ENCODE results near the gene NTM.

The NTM gene

GRCh38 chr11:132245403-132246385 is 875.3 kb downstream of the NTM start:
- DNase-seq (ENCODE audit: low read depth) = no peak
- no peak overlapping the region for H3K4me3 ChIP-seq (ENCODE audit: low read depth, low read length)
- TF ChIP-seq, protein P1, sequence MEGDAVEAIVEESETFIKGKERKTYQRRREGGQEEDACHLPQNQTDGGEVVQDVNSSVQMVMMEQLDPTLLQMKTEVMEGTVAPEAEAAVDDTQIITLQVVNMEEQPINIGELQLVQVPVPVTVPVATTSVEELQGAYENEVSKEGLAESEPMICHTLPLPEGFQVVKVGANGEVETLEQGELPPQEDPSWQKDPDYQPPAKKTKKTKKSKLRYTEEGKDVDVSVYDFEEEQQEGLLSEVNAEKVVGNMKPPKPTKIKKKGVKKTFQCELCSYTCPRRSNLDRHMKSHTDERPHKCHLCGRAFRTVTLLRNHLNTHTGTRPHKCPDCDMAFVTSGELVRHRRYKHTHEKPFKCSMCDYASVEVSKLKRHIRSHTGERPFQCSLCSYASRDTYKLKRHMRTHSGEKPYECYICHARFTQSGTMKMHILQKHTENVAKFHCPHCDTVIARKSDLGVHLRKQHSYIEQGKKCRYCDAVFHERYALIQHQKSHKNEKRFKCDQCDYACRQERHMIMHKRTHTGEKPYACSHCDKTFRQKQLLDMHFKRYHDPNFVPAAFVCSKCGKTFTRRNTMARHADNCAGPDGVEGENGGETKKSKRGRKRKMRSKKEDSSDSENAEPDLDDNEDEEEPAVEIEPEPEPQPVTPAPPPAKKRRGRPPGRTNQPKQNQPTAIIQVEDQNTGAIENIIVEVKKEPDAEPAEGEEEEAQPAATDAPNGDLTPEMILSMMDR (IDR thresholded peaks at IDR 0.05; ENCODE audit: low read depth, low read length, missing control alignments) = no peak

- H3K4me3 ChIP-seq (ENCODE audit: low read depth, low read length) = no peak overlapping the region
- DNase-seq (ENCODE audit: low read depth) = no peak
- TF ChIP-seq, protein P1 (IDR thresholded peaks at IDR 0.05; ENCODE audit: low read depth, low read length, missing control alignments) = no peak
Observed at GRCh38 chr11:132248580-132248979, 878.2 kb downstream of the NTM start.

DNA sequence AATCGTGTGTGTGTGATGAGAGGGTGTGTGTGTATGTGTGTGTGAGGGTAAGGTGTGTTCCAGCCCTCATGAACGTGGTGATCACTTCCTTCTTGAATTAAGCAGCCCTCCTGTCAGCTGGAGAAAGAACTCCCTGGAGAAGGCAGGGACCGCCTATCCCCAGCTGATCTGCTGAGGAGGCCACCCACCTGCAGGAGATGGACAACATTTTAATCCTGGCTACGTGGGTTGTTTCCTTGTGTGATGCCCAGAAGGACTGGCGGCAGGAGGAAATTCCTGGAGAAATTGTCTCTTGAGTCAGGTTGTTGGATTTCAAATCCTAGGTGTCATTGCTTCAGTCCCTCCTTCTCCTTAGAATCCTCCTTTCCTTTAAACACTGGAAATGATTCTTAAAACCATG is 878.8 kb downstream of the NTM start:
- no peak overlapping the region for H3K4me3 ChIP-seq (ENCODE audit: low read depth, low read length)
- TF ChIP-seq, protein P1 (IDR thresholded peaks at IDR 0.05; ENCODE audit: low read depth, low read length, missing control alignments) = no peak
- no peak for DNase-seq (ENCODE audit: low read depth)

DNA sequence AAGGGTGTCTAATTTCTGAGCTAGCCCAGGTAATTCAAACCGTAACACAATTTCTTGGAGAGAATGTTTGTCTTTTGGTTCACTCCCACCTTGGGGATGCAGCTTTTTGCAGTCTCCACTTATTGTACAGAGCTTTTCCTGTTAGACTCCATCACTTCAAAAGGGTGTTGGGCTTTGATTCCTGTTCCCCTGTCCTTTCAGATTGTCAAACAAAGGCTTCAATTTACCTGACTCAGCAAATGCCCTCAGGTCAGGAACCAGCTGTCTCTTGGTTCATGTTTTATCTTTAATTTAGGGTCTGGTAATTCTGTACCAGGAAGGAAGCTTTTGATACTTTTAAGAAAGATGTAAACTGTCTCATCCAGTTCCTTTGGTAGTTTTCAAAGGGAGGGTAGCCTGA is 880.6 kb downstream of the NTM start:
- no peak for DNase-seq (ENCODE audit: low read depth)
- no peak overlapping the region for H3K4me3 ChIP-seq (ENCODE audit: low read depth, low read length)
- TF ChIP-seq, protein P1 (IDR thresholded peaks at IDR 0.05; ENCODE audit: low read depth, low read length, missing control alignments) = no peak

GRCh38 chr11:132253469-132254264 is 883.3 kb downstream of the NTM start:
- TF ChIP-seq, protein P1 (IDR thresholded peaks at IDR 0.05; ENCODE audit: low read depth, low read length, missing control alignments) = no peak
- DNase-seq (ENCODE audit: low read depth) = no peak
- H3K4me3 ChIP-seq (ENCODE audit: low read depth, low read length) = no peak overlapping the region

GRCh38 chr11:132254906-132255305 is 884.5 kb downstream of the NTM start:
- no peak overlapping the region for H3K4me3 ChIP-seq (ENCODE audit: low read depth, low read length)
- DNase-seq (ENCODE audit: low read depth) = no peak
- TF ChIP-seq, protein P1 (IDR thresholded peaks at IDR 0.05; ENCODE audit: low read depth, low read length, missing control alignments) = no peak

Data from GM12864 (cell line).